B cell (primary cell): Measurements from ENCODE around the gene LRRC4C.
"Not testable (repeated sequence)": the region's sequence is repeated elsewhere in the genome, so short reads cannot be mapped to it uniquely, and the experiment has no call there.

Experiments
- CTCF ChIP-seq: fragments of 200-600 bp; IDR thresholded peaks from one replicate; pipeline ENCODE4 v1.8.0; 2022; ENCODE audit warnings: antibody characterized with exemption, mild to moderate bottlenecking
- EZH2 ChIP-seq: IDR thresholded peaks from 2 replicates; pipeline ENCODE4 v1.6.1; 2012; ENCODE audit warnings: borderline replicate concordance, low read depth, mild to moderate bottlenecking, moderate library complexity, low read length; ENCODE audit not compliant: insufficient read depth, poor library complexity, severe bottlenecking

DNA sequence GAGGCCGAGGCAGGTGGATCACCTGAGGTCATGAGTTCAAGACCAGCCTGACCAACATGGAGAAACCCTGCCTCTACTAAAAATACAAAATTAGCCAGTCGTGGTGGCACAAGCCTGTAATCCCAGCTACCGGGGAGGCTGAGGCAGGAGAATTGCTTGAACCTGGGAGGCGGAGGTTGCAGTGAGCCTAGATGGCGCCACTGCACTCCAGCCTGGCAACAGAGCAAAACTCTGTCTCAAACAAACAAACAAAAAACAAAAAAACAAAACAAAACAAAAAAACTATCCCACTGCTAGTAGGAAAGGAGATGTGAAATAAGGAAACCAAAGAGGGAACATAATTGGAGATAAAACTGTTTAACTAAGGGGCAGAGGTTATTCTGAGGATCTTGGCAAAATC is 1291.6 kb downstream of the LRRC4C start:
- not testable (repeated sequence) for TF ChIP-seq CTCF, EZH2
